CD4-positive, alpha-beta memory T cell (primary cell): Measurements from ENCODE around the gene TRIM38. TPM values are rescaled to one million over a fixed set of nuclear protein-coding genes. Genes with fewer than 3 reads are reported as not detected.

ENCODE experiments used
- CTCF ChIA-PET: fragments of 350-600 bp; sonication (Branson Sonifier 250); formaldehyde crosslinking; loops from one replicate; lab custom pipeline; 2021; ENCODE audit warnings: inconsistent platforms; ENCODE audit not compliant: partially characterized antibody; lab: Charles Lee
- POLR2A ChIA-PET: fragments of 350-600 bp; sonication (Branson Sonifier 250); formaldehyde crosslinking; loops from one replicate; lab custom pipeline; 2021; ENCODE audit not compliant: partially characterized antibody; lab: Charles Lee
- DNase-seq, 5 donors: peaks; one replicate each; pipeline versions ENCODE4 v3.0.0 to v3.0.0-alpha.2; 2020 to 2022; ENCODE audit warnings: mixed read lengths in 1 of 5
- H3K27ac ChIP-seq: one replicate; pipeline ENCODE4 v1.7.0; 2013; ENCODE audit warnings: low read depth, low read length
- H3K27me3 ChIP-seq: 2 replicates; pipeline ENCODE4 v1.7.0; 2013; ENCODE audit warnings: mild to moderate bottlenecking, low read length, moderate library complexity; ENCODE audit not compliant: insufficient read depth
- H3K36me3 ChIP-seq: 2 replicates; pipeline ENCODE4 v1.7.0; 2013; ENCODE audit warnings: mild to moderate bottlenecking, low read length, moderate library complexity; ENCODE audit not compliant: insufficient read depth
- H3K4me1 ChIP-seq: 2 replicates; pipeline ENCODE4 v1.7.0; 2013; ENCODE audit warnings: mild to moderate bottlenecking, low read length, moderate library complexity; ENCODE audit not compliant: insufficient read depth
- H3K4me3 ChIP-seq, 2 donors: one replicate each; pipeline ENCODE4 v1.7.0; 2013; ENCODE audit warnings: low read length in 2 of 2, mild to moderate bottlenecking in 1 of 2
- H3K9me3 ChIP-seq, 2 donors: one replicate each; pipeline ENCODE4 v1.7.0; 2013; ENCODE audit warnings: low read length in 2 of 2, control low read depth in 1 of 2; ENCODE audit not compliant: control insufficient read depth in 1 of 2
- H3K27ac Mint-ChIP-seq, 7 donors: one replicate each; pipeline ENCODE4 v1.8.0; 2020 to 2021; ENCODE audit warnings: mixed read lengths in 7 of 7, mild to moderate bottlenecking in 6 of 7, inconsistent platforms in 3 of 7, moderate library complexity in 3 of 7
- H3K27me3 Mint-ChIP-seq, 2 donors: one replicate each; pipeline ENCODE4 v1.8.0; 2020 to 2021; ENCODE audit warnings: mixed read lengths in 2 of 2
- H3K36me3 Mint-ChIP-seq, 2 donors: one replicate each; pipeline ENCODE4 v1.8.0; 2020 to 2021; ENCODE audit warnings: mixed read lengths in 2 of 2, inconsistent platforms in 1 of 2, mild to moderate bottlenecking in 1 of 2
- H3K4me1 Mint-ChIP-seq, 4 donors: one replicate each; pipeline ENCODE4 v1.8.0; 2020 to 2021; ENCODE audit warnings: mixed read lengths in 4 of 4, mild to moderate bottlenecking in 1 of 4
- H3K4me3 Mint-ChIP-seq, 8 donors: one replicate each; pipeline ENCODE4 v1.8.0; 2020 to 2021; ENCODE audit warnings: mixed read lengths in 8 of 8, mild to moderate bottlenecking in 7 of 8, moderate library complexity in 6 of 8, inconsistent platforms in 3 of 8
- H3K9me3 Mint-ChIP-seq, 8 donors: one replicate each; pipeline ENCODE4 v1.8.0; 2020 to 2021; ENCODE audit warnings: mixed read lengths in 8 of 8, mild to moderate bottlenecking in 5 of 8, inconsistent platforms in 3 of 8, moderate library complexity in 1 of 8
- intact Hi-C: fragments of 100-400 bp; cut with micrococcal nuclease; formaldehyde crosslinking; loops from one replicate; pipeline ENCODE4 v1.15.1; 2023
- polyA plus RNA-seq, 2 donors: library from polyadenylated mRNA; unstranded; fragments of 300-500 nt; fragmentation: Illumina TruSeq; gene quantifications; one replicate each; pipeline ENCODE4 v1.2.3, GENCODE V29; 2021
- total RNA-seq, 2 experiments: library from RNA; stranded (reverse); gene quantifications; one replicate each; pipeline ENCODE4 v1.2.3, GENCODE V29; 2021

TRIM38 gene
- total and polyA plus RNA-seq, 4 experiments from 2014 or later = 4.5 to 37.7 (median 23.8) TPM

GRCh38 chr6:25968769-25969168, 6.2 kb downstream of the TRIM38 start:
- intact Hi-C loops = no loop called here
- Mint-ChIP-seq H3K4me1 (peaks cover 60 to 80% (median 70%) of the 10 kb centered on the region in 4 donors), H3K36me3 (peaks cover 76 to 79% of the 10 kb centered on the region in 2 donors), H3K4me3 (peak overlapping the region in 7 of 8 donors; percentile 11 to 73 (median 27)), H3K27me3 (no peaks in the 10 kb centered on the region), H3K27ac (peak overlapping the region in 5 of 7 donors; percentile 5 to 67 (median 34)), H3K9me3 (no peaks in the 10 kb centered on the region)
- ChIA-PET CTCF (interaction anchor here (1.4 to 3.7 kb wide), 3 partner anchors 8 to 57 kb away, joined by 4 to 25 read pairs (median 5); no protein-coding TSS in a partner anchor), POLR2A (interaction anchor here (1.8 to 6.7 kb wide), 2 partner anchors 13 to 23 kb away, joined by 3 to 28 read pairs; no protein-coding TSS in a partner anchor)
- no peak overlapping the region for H3K4me3 ChIP-seq
- no peak for DNase-seq
- peaks cover 72% of the 10 kb centered on the region for H3K4me1 ChIP-seq
- H3K36me3 ChIP-seq = peaks cover 60% of the 10 kb centered on the region
- no peaks in the 10 kb centered on the region for H3K27me3 ChIP-seq
- H3K9me3 ChIP-seq = no peaks in the 10 kb centered on the region
- no peak overlapping the region for H3K27ac ChIP-seq

- intact Hi-C loops = no loop called here
- Histone ChIP-seq H3K27me3 (no peaks in the 10 kb centered on the region), H3K36me3 (peaks cover 74% of the 10 kb centered on the region), H3K4me3 (no peak overlapping the region), H3K27ac (no peak overlapping the region), H3K4me1 (peaks cover 52% of the 10 kb centered on the region), H3K9me3 (no peaks in the 10 kb centered on the region)
- H3K27ac Mint-ChIP-seq = peak overlapping the region in 6 of 7 donors; percentile 16 to 88 (median 73)
- H3K4me1 Mint-ChIP-seq = peaks cover 47 to 70% (median 54%) of the 10 kb centered on the region in 4 donors
- peaks cover 80 to 87% of the 10 kb centered on the region in 2 donors for H3K36me3 Mint-ChIP-seq
- peak overlapping the region in 1 of 8 donors; percentile 19 for H3K4me3 Mint-ChIP-seq
- no peaks in the 10 kb centered on the region for H3K27me3 Mint-ChIP-seq
- ChIA-PET CTCF (interaction anchor here (1.6 to 3.7 kb wide), 2 partner anchors 21 to 31 kb away, joined by 3 to 25 read pairs; no protein-coding TSS in a partner anchor), POLR2A (interaction anchor here (1.2 to 6.7 kb wide), 4 partner anchors 9 to 49 kb away, joined by 5 to 28 read pairs (median 6); partner anchors contain the start of gene TRIM38)
- no peaks in the 10 kb centered on the region for H3K9me3 Mint-ChIP-seq
- no peak for DNase-seq
Observed at GRCh38 chr6:25971187-25971821, 8.7 kb downstream of the TRIM38 start.

GRCh38 chr6:25972128-25972527, 9.5 kb downstream of the TRIM38 start:
- DNase-seq = no peak
- Mint-ChIP-seq H3K36me3 (peaks cover 80 to 87% of the 10 kb centered on the region in 2 donors), H3K9me3 (no peaks in the 10 kb centered on the region), H3K27me3 (no peaks in the 10 kb centered on the region), H3K4me1 (peaks cover 43 to 70% (median 48%) of the 10 kb centered on the region in 4 donors), H3K4me3 (no peak overlapping the region), H3K27ac (peak overlapping the region; percentile 2 to 88 (median 68))
- no peak overlapping the region for H3K27ac ChIP-seq
- peaks cover 44% of the 10 kb centered on the region for H3K4me1 ChIP-seq
- no peak overlapping the region for H3K4me3 ChIP-seq
- H3K27me3 ChIP-seq = no peaks in the 10 kb centered on the region
- H3K36me3 ChIP-seq = peaks cover 75% of the 10 kb centered on the region
- H3K9me3 ChIP-seq = no peaks in the 10 kb centered on the region
- POLR2A ChIA-PET = interaction anchor here (1.1 to 1.2 kb wide), 2 partner anchors 9 to 12 kb away, joined by 4 to 5 read pairs; partner anchors contain the start of gene TRIM38
- intact Hi-C loops = no loop called here
- CTCF ChIA-PET = interaction anchor here (1.4 to 6.3 kb wide), 2 partner anchors 20 to 252 kb away, joined by 3 to 32 read pairs; no protein-coding TSS in a partner anchor

GRCh38 chr6:25972902-25973301, 10.3 kb downstream of the TRIM38 start:
- no peak overlapping the region for H3K4me3 Mint-ChIP-seq
- CTCF ChIA-PET = interaction anchor here (0.6 to 6.3 kb wide), 4 partner anchors 20 to 253 kb away, joined by 3 to 32 read pairs (median 4); no protein-coding TSS in a partner anchor
- Histone ChIP-seq H3K27me3 (no peaks in the 10 kb centered on the region), H3K36me3 (peaks cover 80% of the 10 kb centered on the region), H3K4me1 (peaks cover 36% of the 10 kb centered on the region), H3K4me3 (no peak overlapping the region), H3K9me3 (no peaks in the 10 kb centered on the region), H3K27ac (no peak overlapping the region)
- intact Hi-C loops = no loop called here
- H3K36me3 Mint-ChIP-seq = peaks cover 72 to 87% of the 10 kb centered on the region in 2 donors
- H3K9me3 Mint-ChIP-seq = no peaks in the 10 kb centered on the region
- DNase-seq = no peak
- no peaks in the 10 kb centered on the region for H3K27me3 Mint-ChIP-seq
- peaks cover 39 to 67% (median 42%) of the 10 kb centered on the region in 4 donors for H3K4me1 Mint-ChIP-seq
- H3K27ac Mint-ChIP-seq = peak overlapping the region in 3 of 7 donors; percentile 8 to 59 (median 54)
- POLR2A ChIA-PET = interaction anchor here (1.1 to 1.8 kb wide), 4 partner anchors 10 to 19 kb away, joined by 4 to 5 read pairs (median 4); partner anchors contain the start of gene TRIM38

- no peaks in the 10 kb centered on the region for H3K9me3 Mint-ChIP-seq
- peaks cover 63 to 81% of the 10 kb centered on the region in 2 donors for H3K36me3 Mint-ChIP-seq
- no peak overlapping the region for H3K27ac ChIP-seq
- no peaks in the 10 kb centered on the region for H3K27me3 ChIP-seq
- no peak overlapping the region for H3K4me3 ChIP-seq
- no peaks in the 10 kb centered on the region for H3K9me3 ChIP-seq
- H3K27ac Mint-ChIP-seq = peak overlapping the region in 6 of 7 donors; percentile 7 to 70 (median 40)
- peaks cover 78% of the 10 kb centered on the region for H3K36me3 ChIP-seq
- DNase-seq = no peak
- CTCF ChIA-PET = interaction anchor here (1.4 to 6.3 kb wide), 2 partner anchors 19 to 30 kb away, joined by 4 to 32 read pairs; no protein-coding TSS in a partner anchor
- peaks cover 30 to 59% (median 32%) of the 10 kb centered on the region in 4 donors for H3K4me1 Mint-ChIP-seq
- POLR2A ChIA-PET = interaction anchor here (0.8 to 1.8 kb wide), 2 partner anchors 11 to 1841 kb away, joined by 3 to 5 read pairs; partner anchors contain the start of gene TRIM38
- no peaks in the 10 kb centered on the region for H3K27me3 Mint-ChIP-seq
- peaks cover 25% of the 10 kb centered on the region for H3K4me1 ChIP-seq
- no peak overlapping the region for H3K4me3 Mint-ChIP-seq
- intact Hi-C loops = no loop called here
Observed at GRCh38 chr6:25973923-25974555, 11.4 kb downstream of the TRIM38 start.

- H3K4me1 ChIP-seq = peaks cover 20% of the 10 kb centered on the region
- Mint-ChIP-seq H3K27me3 (no peaks in the 10 kb centered on the region), H3K9me3 (no peaks in the 10 kb centered on the region), H3K4me1 (peaks cover 19 to 43% (median 20%) of the 10 kb centered on the region in 4 donors), H3K4me3 (no peak overlapping the region), H3K36me3 (peaks cover 53 to 79% of the 10 kb centered on the region in 2 donors), H3K27ac (peak overlapping the region in 4 of 7 donors; percentile 16 to 70 (median 42))
- H3K4me3 ChIP-seq = no peak overlapping the region
- no peaks in the 10 kb centered on the region for H3K27me3 ChIP-seq
- H3K27ac ChIP-seq = no peak overlapping the region
- H3K36me3 ChIP-seq = peaks cover 72% of the 10 kb centered on the region
- DNase-seq = no peak
- intact Hi-C loops = no loop called here
- H3K9me3 ChIP-seq = no peaks in the 10 kb centered on the region
- ChIA-PET POLR2A (interaction anchor here (1.9 kb wide), 1 partner anchor 10 kb away, joined by 4 read pairs; no protein-coding TSS in a partner anchor), CTCF (interaction anchor here (0.9 to 6.3 kb wide), 3 partner anchors 8 to 27 kb away, joined by 3 to 32 read pairs (median 5); no protein-coding TSS in a partner anchor)
Observed at GRCh38 chr6:25975923-25976560, 13.4 kb downstream of the TRIM38 start.
